ENCODE results near the gene PLA2G15.

DNA sequence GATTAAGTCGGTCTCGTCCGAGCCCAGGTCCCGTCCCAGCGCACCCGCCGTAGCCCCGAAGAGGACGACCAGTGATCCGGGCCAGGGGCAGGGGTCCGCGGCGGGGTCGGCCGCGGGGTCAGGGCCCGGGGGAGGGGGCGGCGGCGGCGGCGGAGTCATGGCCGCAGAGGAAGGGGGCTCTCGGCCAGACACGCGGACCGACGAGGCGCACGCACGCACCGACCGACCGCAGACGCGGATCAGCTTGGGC is 9.4 kb upstream of the PLA2G15 start, which contains the start of gene ESRP2:
- TF ChIP-seq CTCF (IDR thresholded peaks at IDR 0.05) (no peak), EZH2 (IDR thresholded peaks at IDR 0.05; ENCODE audit: borderline replicate concordance, insufficient read depth, low read depth, low read length, poor library complexity, severe bottlenecking) (no peak)

Data from B cell (primary cell).